Stimulated activated CD8-positive, alpha-beta memory T cell treated with anti-CD3 and anti-CD28 coated beads, Interleukin-12 subunit alpha, Interleukin-12 subunit beta, amount 100 ng/mL, for 4 hours (primary cell): ENCODE results near the gene DGLUCY.
A peak's percentile ranks its signal among the peaks of the same experiment; 100 is the strongest.
"Not testable (repeated sequence)": the region's sequence is repeated elsewhere in the genome, so short reads cannot be mapped to it uniquely, and the experiment has no call there.

Experiments used
- DNase-seq: peaks from one replicate; pipeline ENCODE4 v3.0.0-alpha.2; 2020; ENCODE audit warnings: low read depth

The DGLUCY gene

DNA sequence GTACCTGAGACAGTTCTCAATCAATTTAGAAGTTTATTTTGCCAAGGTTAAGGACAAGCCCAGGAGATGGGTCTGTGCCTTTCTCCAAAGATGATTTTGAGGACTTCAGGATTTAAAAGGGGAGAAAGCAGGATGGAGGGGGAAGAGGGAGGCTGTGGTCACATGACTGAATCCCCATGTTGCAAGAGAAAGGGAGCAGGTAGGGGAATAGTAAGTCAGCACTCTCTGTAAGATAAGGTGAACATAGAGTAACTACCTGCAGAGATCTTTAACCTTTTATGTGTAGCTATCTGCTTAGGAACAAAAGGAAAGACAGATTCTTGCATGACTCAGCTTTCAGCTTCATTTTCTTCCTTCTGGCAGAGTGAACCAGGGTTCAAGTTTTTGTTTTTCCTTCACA is 25.9 kb downstream of the DGLUCY start:
- no peak for DNase-seq

DNA sequence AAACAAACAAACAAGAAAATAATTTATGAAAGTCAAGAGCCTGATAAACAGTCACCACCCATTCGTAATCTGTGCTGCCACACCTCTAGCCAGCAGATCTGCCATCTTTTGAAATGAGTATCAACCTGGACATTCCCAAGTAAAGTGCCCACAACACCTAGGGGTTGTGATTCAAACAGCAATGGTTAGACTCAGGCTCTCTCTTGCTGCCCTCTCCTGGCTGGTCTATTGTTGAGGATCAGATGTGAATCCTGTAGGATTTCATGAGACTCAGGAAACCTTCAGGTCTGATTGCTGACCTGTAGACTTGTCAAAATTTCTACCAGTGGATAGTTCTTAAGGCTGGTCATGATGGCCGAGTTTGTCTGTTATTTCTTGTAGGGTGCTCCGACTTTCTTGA is 26.8 kb downstream of the DGLUCY start:
- DNase-seq: no peak

DNA sequence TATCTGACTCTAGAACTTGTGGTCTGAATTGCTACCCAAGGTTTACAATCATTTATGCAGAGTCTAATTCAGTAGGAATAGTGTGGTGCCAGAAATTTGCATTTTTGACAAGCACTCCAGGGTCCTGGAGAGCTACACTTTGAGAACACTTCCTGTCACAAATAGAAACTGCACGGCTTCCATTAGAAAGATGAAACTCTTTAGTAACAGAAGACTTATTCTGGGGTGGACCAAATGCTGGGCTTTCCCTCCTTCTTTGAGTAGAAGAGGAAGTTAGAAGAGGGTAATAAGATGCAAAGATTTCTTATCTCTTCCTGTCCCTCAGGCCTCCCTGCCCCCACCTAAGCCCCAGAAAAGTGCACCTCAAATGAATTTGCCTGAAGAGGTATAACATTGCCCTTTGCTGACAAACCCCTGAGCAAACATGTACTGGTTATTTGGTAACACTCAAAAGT is 28.4 kb downstream of the DGLUCY start:
- DNase-seq: no peak

DNA sequence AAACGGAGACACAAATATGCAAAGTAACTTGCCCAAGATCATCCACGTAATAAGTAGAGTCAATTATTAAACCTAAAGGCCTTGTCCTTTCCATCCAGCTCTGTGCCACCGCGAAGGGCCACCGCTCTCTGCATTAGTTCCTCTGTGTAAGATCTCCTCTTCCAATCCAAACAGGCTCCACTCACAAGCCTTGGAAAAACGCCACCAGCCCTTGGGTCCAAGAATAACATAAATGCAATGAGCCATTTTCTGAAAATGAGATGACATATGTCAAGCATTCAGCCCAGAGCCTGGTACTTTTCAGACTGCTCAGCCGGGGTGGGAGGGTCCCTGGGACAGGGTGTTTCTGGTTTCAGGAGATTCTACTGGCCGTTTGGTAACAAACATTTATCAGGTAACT is 30.0 kb downstream of the DGLUCY start:
- no peak for DNase-seq

DNA sequence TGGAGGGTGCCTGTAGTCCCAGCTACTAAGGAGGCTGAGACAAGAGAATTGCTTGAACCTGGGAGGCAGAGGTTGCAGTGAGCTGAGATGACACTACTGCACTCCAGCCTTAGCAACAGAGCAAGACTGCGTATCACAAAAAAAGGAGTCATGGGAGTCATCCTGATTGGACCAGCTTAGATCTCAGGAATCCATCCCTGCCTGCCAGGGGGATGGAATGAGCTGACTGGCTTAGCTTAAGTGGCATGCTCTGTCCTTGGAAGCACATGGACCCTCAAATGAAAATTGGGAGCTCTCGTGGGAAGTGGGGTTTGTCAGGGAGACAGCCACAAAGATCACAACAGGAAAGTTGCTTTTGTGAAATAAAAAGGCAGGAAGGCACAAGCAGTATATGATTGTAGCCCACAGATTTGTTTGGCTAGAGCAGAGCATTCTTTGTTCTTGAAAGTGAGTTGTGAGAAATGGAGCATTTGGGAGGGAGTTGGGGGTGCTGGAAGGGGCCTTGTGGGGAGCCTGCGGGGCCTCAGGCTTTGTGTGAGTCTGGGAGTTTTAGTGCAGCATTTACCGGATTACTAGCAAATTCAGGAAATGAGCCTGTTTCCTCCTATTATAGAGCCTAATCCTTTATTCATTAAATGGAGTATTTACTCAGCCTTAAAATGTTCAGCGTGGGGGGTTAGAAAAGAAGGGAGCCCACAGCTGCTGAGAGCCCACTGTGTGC is 30.7 kb downstream of the DGLUCY start:
- no peak for DNase-seq

DNA sequence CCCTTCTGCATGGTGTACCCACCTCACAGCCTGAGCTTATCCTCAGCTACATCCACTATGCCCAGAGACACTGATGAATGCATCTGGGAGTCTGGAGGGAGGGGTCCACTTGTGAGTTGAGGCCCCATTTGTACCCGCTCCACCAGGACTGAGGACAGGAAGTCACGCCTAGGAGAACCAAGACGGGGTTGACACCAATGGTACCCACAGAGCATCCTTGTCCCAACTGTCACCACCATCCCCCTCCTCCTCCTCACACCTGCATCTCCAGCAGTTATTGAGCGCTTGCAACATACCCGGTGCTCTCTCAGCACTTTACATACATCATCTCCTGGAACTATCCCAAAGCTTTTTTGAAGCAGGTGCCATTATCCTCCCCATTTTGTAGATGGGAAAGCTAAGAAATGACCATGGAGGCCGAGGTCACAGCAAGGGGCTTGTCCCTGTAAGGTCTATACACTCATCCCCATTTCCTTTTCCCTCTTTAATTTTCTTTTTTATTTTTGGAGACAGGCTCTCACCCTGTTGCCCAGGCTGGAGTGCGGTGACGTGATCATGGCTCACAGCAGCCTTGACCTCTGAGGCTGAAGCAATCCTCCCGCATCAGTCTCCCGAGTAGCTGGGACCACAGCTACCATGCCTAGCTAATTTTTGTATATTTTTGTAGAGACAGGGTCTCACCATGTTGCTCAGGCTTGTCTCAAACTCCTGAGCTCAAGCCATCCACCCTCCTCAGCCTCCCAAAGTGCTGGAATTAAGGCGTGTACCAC is 31.7 kb downstream of the DGLUCY start:
- DNase-seq: no peak

DNA sequence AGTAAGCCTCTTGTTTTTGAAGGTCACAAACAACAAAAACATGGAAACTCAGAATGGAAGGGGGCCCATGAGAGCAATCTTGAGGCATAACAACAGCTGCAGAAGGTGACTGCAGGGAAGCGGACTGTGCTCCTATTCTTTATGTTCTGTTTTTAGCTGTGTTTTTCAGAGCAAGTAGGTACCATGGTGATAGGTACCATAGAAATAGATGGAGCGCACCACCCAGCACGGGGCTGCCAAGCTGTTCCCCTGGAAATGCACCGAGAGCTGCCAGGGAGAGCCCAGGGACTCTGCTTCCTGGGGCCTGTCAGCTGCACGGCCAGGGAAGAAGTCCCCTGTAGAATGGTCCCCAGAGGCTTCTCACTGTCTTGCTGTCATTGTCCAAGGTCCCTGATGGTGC is 32.8 kb downstream of the DGLUCY start:
- DNase-seq: no peak

DNA sequence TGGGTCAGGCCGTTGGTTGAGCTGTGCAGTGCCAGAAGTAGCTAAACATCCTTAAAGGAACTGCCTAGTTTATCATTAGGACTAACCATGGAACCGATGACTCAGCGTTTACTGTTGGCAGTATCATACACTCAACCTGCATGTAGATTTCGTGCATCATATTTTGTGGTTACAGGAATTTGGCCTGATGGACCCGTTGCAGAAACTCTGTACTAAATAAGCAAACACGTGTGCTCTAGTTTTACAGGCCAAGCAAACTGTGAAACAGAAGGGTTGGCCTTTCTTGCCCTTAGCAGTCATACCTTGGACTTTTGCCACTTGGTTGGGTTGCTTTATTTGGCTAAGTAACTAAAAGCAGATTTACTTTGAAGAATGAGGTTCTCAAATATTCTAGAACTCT is 35.6 kb downstream of the DGLUCY start:
- no peak for DNase-seq

DNA sequence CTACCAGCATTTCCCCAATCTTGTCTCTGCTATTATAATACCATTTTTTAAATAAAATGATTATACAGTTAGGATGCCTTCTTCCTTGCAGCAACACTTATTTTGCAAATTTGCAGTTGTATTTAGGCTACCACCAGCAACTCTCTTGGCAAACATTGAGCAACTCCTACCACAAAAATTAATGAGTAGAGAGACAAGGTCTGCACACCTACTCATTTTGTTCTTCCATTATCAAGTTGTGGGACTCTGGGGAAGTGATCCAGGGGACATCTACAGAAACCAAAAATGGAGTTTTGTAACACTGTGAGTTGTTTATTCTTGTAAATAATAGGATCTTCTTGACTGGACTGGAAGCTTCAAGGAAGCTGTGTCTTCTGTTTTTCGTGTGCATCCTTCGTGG is 38.6 kb downstream of the DGLUCY start:
- DNase-seq: no peak

DNA sequence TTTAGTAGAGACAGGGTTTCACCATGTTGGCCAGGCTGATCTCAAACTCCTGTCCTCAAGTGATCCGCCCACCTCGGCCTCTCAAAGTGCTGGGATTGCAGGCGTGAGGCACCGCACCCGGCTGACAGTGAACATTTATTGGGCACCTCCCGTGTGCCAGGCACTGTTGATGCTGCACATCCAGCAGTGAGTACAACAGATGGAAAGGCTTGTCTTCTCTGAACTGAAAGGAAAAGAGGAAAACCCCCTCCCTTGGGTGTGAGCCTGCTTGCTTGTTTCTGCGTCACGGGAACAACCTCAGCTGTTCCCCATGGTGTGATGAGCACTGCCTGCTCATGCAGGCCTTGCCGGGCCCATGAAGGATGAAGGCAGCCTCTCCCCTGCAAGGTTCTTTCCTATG is 39.5 kb downstream of the DGLUCY start:
- DNase-seq: no peak

DNA sequence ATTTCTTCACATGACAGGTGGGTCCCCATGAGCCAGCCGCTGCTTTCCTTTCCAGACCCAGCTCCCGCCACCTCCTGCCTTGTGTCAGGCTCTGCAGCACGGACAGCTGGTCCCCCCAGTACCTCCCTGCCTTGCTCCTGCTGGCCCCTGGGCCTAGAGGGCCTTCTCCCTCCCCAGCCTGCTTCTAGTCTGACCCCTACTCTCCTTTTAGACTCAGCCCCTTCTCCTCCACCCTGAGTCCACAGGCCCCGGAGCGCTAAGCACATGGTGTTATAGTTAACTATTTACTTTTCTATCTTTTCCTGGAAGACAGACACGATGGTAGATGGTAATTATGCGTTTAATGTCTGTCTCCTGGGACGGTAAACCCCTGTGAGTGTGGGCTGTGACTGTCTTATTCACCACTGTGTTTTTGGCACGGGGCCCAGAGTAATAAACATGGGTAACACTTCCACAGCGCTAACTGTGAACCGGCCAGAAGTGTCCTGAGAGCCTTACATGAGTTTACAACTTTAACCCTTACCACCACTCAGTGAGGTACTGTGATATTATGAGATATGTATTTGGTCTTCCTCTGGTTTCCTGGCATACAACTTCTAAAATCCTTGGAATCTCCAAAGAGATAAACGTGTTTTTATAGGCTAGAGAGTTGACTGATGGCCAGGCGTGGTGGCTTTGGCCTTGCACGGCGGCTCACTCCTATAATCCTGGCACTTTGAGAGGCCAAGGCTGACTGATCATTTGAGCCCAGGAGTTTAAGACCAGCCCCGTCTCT is 41.2 kb downstream of the DGLUCY start:
- peak; percentile 10 for DNase-seq

DNA sequence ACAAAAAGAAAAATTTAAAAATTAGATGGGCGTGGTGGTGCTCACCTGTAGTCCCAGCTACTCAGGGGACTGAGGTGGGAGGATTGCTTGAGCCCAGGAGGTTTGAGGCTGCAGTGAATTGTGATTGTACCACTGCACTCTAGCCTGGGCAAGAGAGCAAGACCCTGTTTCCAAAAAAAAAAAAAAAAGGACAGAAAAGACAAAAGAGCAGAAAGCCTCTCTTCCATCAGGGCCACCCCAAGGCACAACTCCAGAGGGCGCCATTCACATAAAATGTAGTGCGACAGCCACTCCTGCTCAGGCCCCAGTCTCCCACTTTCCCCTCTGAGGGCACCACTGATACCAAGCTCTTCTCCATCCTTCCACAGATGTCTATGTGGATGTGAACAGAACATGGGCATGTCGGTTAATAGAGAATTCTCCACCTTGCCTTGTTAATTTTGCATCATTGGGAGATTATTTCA is 41.8 kb downstream of the DGLUCY start:
- no peak for DNase-seq

DNA sequence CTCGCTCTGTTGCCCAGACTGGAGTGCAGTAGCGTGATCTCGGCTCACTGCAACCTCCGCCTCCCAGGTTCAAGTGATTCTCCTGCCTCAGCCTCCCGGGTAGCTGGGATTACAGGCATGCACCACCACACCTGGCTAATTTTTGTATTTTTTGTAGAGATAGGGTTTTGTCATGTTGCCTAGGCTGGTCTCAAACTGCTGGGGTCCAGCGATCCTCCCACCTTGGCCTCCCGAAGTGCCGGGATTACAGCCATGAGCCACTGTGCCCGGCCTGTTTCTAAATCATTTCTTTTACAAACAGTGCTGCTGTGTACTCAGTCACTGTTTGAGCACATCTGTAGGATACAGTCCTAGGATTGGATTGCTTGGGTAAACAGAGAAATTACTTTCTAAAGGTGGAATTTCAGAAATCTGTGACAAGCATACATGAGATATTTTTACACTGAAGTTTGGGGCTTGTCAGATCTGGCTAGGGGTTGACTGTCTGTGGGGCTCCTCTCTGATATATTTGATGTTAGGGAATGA is 42.3 kb downstream of the DGLUCY start:
- not testable (repeated sequence) for DNase-seq

DNA sequence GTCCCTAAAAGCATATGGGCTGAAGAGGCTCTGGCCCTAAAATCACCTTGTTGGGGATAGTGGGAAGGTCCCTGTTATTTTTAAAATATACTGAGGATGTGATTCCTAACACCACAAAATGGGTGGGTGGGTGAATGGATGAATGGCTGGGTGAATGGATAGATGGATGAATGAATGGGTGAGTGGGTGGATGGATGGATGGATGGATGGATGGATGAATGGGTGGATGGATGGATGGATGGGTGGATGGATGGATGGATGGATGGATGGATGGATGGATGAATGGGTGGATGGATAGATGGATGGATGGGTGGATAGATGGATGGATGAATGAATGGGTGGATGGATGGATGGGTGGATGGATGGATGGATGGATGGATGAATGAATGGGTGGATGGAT is 43.0 kb downstream of the DGLUCY start:
- not testable (repeated sequence) for DNase-seq

DNA sequence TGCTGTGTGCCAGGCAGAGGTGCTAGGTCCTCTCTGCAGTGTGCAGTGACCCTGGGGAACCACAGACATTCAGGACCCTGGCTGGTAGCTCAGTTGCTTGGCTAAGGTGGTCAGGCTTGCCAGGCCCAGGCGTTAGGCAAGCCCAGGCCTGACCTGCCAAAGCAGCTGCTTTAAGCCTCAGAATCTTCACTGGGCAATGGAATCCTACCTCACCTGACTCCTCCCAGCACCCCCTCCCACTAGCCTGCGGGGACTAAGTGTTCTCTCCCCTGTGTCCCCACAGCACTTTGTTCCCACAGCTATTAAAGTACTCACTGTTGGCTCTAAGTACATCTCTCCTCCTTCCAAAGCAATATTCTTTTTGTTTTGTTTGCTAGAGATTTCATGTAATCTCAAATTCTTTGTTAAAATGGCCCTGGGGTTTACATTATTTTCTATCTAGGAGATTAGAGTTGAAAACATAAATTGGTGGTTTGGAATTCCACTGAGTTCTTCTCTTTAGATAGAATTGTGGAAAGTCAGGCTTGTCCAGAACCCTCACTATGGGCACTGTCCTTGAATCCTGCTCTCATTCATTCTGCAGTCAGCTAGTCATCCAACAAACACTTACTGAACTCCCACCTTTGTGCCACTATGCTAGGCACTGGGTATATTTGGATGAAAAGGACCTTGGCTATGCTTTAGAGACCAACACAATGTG is 44.4 kb downstream of the DGLUCY start:
- DNase-seq: no peak

DNA sequence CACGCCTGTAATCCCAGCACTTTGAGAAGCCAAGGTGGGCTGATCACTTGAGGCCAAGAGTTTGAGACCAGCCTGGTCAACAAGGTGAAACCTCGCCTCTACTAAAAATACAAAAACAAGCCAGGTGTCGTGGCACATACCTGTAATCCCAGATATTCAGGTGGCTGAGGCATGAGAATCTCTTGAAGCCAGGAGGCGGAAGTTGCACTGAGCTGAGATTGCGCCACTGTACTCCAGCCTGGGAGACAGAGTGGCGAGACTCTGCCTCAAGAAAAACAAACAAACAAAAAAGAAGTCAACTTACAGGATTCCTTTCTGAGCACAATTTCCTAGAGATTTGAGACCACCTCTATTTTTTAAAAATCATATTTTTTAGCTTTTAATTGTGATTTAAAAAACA is 45.3 kb downstream of the DGLUCY start:
- no peak for DNase-seq

DNA sequence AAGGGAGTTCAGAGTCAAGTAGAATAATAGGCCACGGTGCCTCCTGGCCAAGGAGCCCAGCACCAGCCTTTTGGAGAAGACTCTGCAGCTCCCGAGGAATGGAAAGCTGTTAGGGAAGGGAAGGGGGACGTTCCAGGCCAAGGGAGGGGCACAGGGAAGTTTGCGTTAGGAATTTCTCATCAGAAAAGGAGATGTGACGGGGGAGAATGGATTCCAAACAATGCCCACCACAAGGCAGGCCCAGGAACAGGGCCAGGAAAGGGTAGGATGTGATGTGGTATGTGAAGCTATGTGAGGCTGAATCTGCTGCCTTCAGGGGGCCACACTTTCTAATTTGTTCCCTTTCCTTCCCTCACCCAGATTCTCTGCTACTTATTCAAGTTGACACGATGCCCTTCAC is 46.0 kb downstream of the DGLUCY start:
- DNase-seq: no peak

DNA sequence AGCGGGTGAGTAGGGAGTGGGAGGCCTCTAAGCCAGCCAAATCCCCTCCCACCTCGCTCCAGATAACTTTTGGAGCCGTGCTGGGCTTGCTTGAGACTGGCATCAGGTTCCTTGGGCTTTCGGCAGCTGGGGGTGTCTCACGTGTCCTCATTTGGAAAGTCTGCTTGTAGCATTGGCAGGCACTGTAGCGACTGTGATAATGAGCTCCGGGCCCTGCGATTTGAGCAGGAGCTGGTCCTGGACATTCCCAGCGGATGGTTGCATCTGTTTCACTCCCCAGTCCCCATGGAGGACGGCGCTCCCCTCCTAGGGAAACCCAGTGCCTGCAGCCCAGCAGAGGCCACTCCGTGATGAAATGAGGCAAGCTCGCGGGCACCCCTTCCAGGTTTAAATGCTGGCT is 49.4 kb downstream of the DGLUCY start:
- no peak for DNase-seq

DNA sequence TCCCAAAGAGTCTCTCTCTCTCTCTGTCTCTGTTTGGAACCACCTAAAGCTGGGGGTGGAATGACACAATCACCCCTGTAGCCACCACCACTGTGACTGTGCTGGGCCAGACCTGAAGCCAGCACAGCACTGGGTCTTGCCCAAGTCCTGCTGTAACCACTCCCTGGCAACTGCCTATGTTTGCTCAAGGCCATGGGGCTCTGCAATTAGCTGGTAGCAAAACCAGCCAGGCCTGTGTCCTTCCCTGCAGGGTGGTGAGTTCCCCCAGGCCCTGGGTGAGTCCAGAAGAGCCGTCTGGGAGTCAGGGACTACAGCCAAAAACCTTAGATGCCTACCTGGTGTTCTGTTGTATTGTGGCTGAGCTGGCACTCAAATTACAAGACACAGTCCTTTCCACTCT is 50.8 kb downstream of the DGLUCY start:
- no peak for DNase-seq

DNA sequence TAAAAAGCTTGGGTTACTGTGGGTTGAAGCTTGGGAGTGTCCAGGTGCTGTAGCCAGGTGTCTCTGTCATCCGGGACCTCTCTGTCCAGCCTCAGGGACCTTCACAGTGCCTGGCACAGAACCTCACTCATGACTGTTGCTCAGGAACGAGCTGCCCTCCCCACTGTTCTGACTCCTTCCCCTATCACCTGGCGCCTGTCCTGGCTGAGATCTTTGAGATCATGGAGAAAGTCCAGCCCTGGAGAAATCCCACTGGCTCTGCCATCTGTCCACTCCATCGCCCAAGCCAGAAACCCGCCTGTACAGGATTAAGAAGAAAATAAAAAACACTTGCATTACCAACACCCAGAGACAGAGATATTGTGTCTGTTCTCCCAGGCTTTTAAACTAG is 53.5 kb downstream of the DGLUCY start:
- no peak for DNase-seq

DNA sequence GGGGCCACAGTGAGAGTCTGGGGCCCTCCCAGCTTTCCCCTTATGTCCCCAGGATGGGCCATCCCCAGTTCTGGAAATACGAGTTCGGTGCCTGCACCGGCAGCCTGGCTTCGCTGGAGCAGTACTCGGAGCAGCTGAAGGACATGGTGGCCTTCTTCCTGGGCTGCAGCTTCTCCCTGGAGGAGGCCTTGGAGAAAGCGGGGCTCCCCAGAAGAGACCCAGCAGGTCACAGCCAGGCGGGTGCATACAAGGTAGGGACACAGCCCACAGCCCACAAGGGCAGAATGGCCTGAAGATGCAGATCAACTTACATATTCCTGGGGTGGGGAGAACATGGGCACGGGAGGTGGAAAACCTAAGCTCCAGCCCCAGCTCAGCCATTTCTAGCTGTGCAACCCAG is 56.1 kb downstream of the DGLUCY start:
- no peak for DNase-seq
